ENCODE measurements around the gene KIAA0513.

DNA sequence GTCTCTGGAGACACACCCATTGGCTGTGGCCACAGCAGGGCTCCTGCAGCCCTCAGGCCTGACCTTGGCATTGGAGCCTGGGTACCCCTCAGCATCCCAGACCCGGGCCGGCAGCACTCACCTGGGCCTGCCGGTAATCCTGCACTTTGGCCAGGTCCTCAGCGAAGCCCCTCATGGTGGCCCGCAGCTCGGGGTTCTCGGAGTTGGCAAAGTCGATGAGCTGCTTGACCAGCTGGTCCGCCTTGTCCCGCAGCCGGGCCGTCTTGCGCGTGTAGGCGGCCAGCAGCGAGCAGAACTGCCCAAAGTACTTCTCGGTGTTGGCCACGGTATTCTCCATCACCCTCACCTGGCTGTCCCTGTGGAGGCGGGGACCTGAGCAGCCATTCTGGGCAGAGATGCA is 82.5 kb downstream of the KIAA0513 start:
- TF ChIP-seq, protein P1, sequence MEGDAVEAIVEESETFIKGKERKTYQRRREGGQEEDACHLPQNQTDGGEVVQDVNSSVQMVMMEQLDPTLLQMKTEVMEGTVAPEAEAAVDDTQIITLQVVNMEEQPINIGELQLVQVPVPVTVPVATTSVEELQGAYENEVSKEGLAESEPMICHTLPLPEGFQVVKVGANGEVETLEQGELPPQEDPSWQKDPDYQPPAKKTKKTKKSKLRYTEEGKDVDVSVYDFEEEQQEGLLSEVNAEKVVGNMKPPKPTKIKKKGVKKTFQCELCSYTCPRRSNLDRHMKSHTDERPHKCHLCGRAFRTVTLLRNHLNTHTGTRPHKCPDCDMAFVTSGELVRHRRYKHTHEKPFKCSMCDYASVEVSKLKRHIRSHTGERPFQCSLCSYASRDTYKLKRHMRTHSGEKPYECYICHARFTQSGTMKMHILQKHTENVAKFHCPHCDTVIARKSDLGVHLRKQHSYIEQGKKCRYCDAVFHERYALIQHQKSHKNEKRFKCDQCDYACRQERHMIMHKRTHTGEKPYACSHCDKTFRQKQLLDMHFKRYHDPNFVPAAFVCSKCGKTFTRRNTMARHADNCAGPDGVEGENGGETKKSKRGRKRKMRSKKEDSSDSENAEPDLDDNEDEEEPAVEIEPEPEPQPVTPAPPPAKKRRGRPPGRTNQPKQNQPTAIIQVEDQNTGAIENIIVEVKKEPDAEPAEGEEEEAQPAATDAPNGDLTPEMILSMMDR (IDR thresholded peaks at IDR 0.05; ENCODE audit: low read depth, low read length): no peak
- TF ChIP-seq POLR2A (IDR thresholded peaks at IDR 0.05; ENCODE audit: extremely low read depth, insufficient read length): no peak
- TF ChIP-seq, protein P2, sequence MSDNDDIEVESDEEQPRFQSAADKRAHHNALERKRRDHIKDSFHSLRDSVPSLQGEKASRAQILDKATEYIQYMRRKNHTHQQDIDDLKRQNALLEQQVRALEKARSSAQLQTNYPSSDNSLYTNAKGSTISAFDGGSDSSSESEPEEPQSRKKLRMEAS (IDR thresholded peaks at IDR 0.05; ENCODE audit: low read depth, low read length): no peak
